WTC11 (cell line): ENCODE measurements around the gene GATC. TPM values are rescaled to one million over a fixed set of nuclear protein-coding genes. Genes with fewer than 3 reads are reported as not detected.
A peak's percentile ranks its signal among the peaks of the same experiment; 100 is the strongest.

ENCODE experiments used
- ATAC-seq: fragments of 200-7000 bp; cut with Tn5 transposase; 2 replicates; pipeline ENCODE4 v1.10.0; 2021; ENCODE audit warnings: mild to moderate bottlenecking, moderate library complexity
- CTCF ChIA-PET: fragments of 300-600 bp; sonication (Branson Sonifier 250); formaldehyde crosslinking; loops from one replicate; lab custom pipeline; 2021; ENCODE audit warnings: antibody characterized with exemption; lab: Charles Lee
- POLR2A ChIA-PET: fragments of 350-600 bp; sonication (Branson Sonifier 250); formaldehyde crosslinking; loops from one replicate; lab custom pipeline; 2021; ENCODE audit warnings: antibody characterized with exemption; lab: Charles Lee
- DNase-seq: peaks from one replicate; pipeline ENCODE4 v3.0.0; 2021; ENCODE audit warnings: low spot score
- H3K27ac Mint-ChIP-seq: 2 replicates; pipeline ENCODE4 v1.8.0; 2021; ENCODE audit warnings: mixed read lengths
- H3K27me3 Mint-ChIP-seq: 2 replicates; pipeline ENCODE4 v1.8.0; 2021; ENCODE audit warnings: low read depth, mild to moderate bottlenecking, moderate library complexity, mixed read lengths
- H3K36me3 Mint-ChIP-seq: 2 replicates; pipeline ENCODE4 v1.8.0; 2021; ENCODE audit warnings: mixed read lengths
- H3K4me1 Mint-ChIP-seq: 2 replicates; pipeline ENCODE4 v1.8.0; 2022; ENCODE audit warnings: mixed read lengths
- H3K4me3 Mint-ChIP-seq: 2 replicates; pipeline ENCODE4 v1.8.0; 2021; ENCODE audit warnings: mild to moderate bottlenecking, moderate library complexity, mixed read lengths
- H3K9me3 Mint-ChIP-seq: 2 replicates; pipeline ENCODE4 v1.8.0; 2021; ENCODE audit warnings: mixed read lengths
- EMX1 ChIP-seq: fragments of 250-450 bp; sonication (Bioruptor Pico); IDR thresholded peaks from 2 replicates; pipeline ENCODE4 v1.8.0; 2021; ENCODE audit warnings: mild to moderate bottlenecking
- ETV6 ChIP-seq: sonication (generic); formaldehyde crosslinking; IDR thresholded peaks from 2 replicates; pipeline ENCODE4 v1.8.1; 2022; ENCODE audit warnings: mild to moderate bottlenecking, missing genetic modification reagents
- FOXP1 ChIP-seq: sonication (generic); formaldehyde crosslinking; IDR thresholded peaks from 2 replicates; pipeline ENCODE4 v1.8.0; 2022; ENCODE audit warnings: missing genetic modification reagents, mild to moderate bottlenecking, moderate library complexity, borderline replicate concordance
- GTF2I ChIP-seq: fragments of 250-450 bp; sonication (Bioruptor Pico); conservative IDR thresholded peaks from 2 replicates; pipeline ENCODE4 v1.4.0; 2021; ENCODE audit warnings: mild to moderate bottlenecking
- HMGA2 ChIP-seq: fragments of 250-450 bp; sonication (Bioruptor Pico); IDR thresholded peaks from 2 replicates; pipeline ENCODE4 v1.4.0; 2021; ENCODE audit warnings: mild to moderate bottlenecking, moderate library complexity
- JAZF1 ChIP-seq: fragments of 250-450 bp; sonication (Bioruptor Pico); IDR thresholded peaks from 2 replicates; pipeline ENCODE4 v1.9.0; 2021; ENCODE audit warnings: moderate library complexity, mild to moderate bottlenecking, inconsistent platforms
- MXD4 ChIP-seq: fragments of 250-450 bp; sonication (Bioruptor Pico); IDR thresholded peaks from 2 replicates; pipeline ENCODE4 v1.8.0; 2021; ENCODE audit warnings: mild to moderate bottlenecking, moderate library complexity, borderline replicate concordance
- NFYB ChIP-seq: sonication (generic); formaldehyde crosslinking; conservative IDR thresholded peaks from 2 replicates; pipeline ENCODE4 v1.8.0; 2022; ENCODE audit warnings: low read depth, missing genetic modification reagents
- NR1H2 ChIP-seq: sonication (generic); formaldehyde crosslinking; IDR thresholded peaks from 2 replicates; pipeline ENCODE4 v1.9.0; 2021; ENCODE audit warnings: mild to moderate bottlenecking, moderate library complexity, missing genetic modification reagents
- SMAD3 ChIP-seq: sonication (generic); formaldehyde crosslinking; IDR thresholded peaks from 2 replicates; pipeline ENCODE4 v1.8.0; 2022; ENCODE audit warnings: missing genetic modification reagents, mild to moderate bottlenecking, borderline replicate concordance
- TEAD4 ChIP-seq: sonication (generic); formaldehyde crosslinking; IDR thresholded peaks from 2 replicates; pipeline ENCODE4 v1.8.0; 2022; ENCODE audit warnings: mild to moderate bottlenecking, missing genetic modification reagents
- TP53 ChIP-seq: sonication (generic); formaldehyde crosslinking; IDR thresholded peaks from 2 replicates; pipeline ENCODE4 v1.8.1; 2023; ENCODE audit warnings: mild to moderate bottlenecking, missing genetic modification reagents
- ZNF317 ChIP-seq: sonication (generic); formaldehyde crosslinking; IDR thresholded peaks from 2 replicates; pipeline ENCODE4 v1.8.1; 2023; ENCODE audit warnings: low read depth, mild to moderate bottlenecking, moderate library complexity, missing genetic modification reagents, borderline replicate concordance
- total RNA-seq: library from RNA; stranded (reverse); gene quantifications from 3 replicates; pipeline ENCODE4 v1.2.3, GENCODE V29; 2021
- TF ChIP-seq, protein P1 (sequence below): sonication (generic); formaldehyde crosslinking; IDR thresholded peaks from 2 replicates; pipeline ENCODE4 v1.8.1; 2023; ENCODE audit warnings: mild to moderate bottlenecking, missing genetic modification reagents, moderate library complexity
- TF ChIP-seq, protein P2 (sequence below): sonication (generic); formaldehyde crosslinking; IDR thresholded peaks from 2 replicates; pipeline ENCODE4 v1.8.1; 2022; ENCODE audit warnings: mild to moderate bottlenecking, missing genetic modification reagents, moderate library complexity, borderline replicate concordance
- TF ChIP-seq, protein P3 (sequence below): fragments of 250-450 bp; sonication (Bioruptor Pico); IDR thresholded peaks from 2 replicates; pipeline ENCODE4 v2.1.2; 2022; ENCODE audit warnings: mild to moderate bottlenecking, moderate library complexity
- TF ChIP-seq, protein P4 (sequence below): sonication (generic); formaldehyde crosslinking; IDR thresholded peaks from 2 replicates; pipeline ENCODE4 v1.8.0; 2023; ENCODE audit warnings: missing genetic modification reagents, mild to moderate bottlenecking, borderline replicate concordance
- TF ChIP-seq, protein P5 (sequence below): sonication (generic); formaldehyde crosslinking; IDR thresholded peaks from 2 replicates; pipeline ENCODE4 v1.8.0; 2023; ENCODE audit warnings: missing genetic modification reagents
- TF ChIP-seq, protein P6 (sequence below): sonication (generic); formaldehyde crosslinking; IDR thresholded peaks from 2 replicates; pipeline ENCODE4 v1.8.1; 2022; ENCODE audit warnings: low read depth, mild to moderate bottlenecking, moderate library complexity, missing genetic modification reagents, borderline replicate concordance

Gene GATC
- total RNA-seq, 1 experiment from 2014 or later = 33.9 TPM

DNA sequence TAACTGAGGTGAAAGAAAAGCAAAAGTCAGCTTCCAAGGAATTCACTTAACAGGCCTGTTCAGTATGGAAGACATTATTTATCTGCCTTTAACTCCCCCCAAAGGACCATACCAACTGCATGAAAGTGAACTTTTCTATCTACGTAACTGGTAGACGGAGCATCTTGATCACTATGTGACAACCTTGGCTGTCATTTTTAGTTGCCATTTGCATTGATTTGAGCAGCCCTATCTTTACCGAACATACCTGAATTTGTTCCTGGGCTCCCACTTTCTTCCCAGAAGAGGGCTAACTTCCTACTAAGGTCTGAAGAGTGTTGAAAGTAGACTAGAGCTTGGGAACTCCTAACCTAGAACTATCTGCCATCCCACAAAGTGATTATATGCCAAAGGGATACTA, 13.9 kb downstream of the GATC start:
- TF ChIP-seq, protein P1, sequence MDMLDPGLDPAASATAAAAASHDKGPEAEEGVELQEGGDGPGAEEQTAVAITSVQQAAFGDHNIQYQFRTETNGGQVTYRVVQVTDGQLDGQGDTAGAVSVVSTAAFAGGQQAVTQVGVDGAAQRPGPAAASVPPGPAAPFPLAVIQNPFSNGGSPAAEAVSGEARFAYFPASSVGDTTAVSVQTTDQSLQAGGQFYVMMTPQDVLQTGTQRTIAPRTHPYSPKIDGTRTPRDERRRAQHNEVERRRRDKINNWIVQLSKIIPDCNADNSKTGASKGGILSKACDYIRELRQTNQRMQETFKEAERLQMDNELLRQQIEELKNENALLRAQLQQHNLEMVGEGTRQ (CRISPR knock-in tag) = no peak
- TF ChIP-seq GTF2I (CRISPR knock-in tag) (no peak), ZNF317 (CRISPR knock-in tag) (no peak), JAZF1 (no peak), FOXP1 (CRISPR knock-in tag) (no peak), NFYB (CRISPR knock-in tag) (no peak), NR1H2 (CRISPR knock-in tag) (no peak), MXD4 (CRISPR knock-in tag) (no peak), HMGA2 (no peak), ETV6 (CRISPR knock-in tag) (no peak), EMX1 (CRISPR knock-in tag) (no peak)
- TF ChIP-seq, protein P2, sequence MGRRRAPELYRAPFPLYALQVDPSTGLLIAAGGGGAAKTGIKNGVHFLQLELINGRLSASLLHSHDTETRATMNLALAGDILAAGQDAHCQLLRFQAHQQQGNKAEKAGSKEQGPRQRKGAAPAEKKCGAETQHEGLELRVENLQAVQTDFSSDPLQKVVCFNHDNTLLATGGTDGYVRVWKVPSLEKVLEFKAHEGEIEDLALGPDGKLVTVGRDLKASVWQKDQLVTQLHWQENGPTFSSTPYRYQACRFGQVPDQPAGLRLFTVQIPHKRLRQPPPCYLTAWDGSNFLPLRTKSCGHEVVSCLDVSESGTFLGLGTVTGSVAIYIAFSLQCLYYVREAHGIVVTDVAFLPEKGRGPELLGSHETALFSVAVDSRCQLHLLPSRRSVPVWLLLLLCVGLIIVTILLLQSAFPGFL (CRISPR knock-in tag) = no peak
- TF ChIP-seq, protein P3, sequence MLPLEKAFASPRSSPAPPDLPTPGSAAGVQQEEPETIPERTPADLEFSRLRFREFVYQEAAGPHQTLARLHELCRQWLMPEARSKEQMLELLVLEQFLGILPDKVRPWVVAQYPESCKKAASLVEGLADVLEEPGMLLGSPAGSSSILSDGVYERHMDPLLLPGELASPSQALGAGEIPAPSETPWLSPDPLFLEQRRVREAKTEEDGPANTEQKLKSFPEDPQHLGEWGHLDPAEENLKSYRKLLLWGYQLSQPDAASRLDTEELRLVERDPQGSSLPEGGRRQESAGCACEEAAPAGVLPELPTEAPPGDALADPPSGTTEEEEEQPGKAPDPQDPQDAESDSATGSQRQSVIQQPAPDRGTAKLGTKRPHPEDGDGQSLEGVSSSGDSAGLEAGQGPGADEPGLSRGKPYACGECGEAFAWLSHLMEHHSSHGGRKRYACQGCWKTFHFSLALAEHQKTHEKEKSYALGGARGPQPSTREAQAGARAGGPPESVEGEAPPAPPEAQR (CRISPR knock-in tag) = no peak
- TF ChIP-seq, protein P4, sequence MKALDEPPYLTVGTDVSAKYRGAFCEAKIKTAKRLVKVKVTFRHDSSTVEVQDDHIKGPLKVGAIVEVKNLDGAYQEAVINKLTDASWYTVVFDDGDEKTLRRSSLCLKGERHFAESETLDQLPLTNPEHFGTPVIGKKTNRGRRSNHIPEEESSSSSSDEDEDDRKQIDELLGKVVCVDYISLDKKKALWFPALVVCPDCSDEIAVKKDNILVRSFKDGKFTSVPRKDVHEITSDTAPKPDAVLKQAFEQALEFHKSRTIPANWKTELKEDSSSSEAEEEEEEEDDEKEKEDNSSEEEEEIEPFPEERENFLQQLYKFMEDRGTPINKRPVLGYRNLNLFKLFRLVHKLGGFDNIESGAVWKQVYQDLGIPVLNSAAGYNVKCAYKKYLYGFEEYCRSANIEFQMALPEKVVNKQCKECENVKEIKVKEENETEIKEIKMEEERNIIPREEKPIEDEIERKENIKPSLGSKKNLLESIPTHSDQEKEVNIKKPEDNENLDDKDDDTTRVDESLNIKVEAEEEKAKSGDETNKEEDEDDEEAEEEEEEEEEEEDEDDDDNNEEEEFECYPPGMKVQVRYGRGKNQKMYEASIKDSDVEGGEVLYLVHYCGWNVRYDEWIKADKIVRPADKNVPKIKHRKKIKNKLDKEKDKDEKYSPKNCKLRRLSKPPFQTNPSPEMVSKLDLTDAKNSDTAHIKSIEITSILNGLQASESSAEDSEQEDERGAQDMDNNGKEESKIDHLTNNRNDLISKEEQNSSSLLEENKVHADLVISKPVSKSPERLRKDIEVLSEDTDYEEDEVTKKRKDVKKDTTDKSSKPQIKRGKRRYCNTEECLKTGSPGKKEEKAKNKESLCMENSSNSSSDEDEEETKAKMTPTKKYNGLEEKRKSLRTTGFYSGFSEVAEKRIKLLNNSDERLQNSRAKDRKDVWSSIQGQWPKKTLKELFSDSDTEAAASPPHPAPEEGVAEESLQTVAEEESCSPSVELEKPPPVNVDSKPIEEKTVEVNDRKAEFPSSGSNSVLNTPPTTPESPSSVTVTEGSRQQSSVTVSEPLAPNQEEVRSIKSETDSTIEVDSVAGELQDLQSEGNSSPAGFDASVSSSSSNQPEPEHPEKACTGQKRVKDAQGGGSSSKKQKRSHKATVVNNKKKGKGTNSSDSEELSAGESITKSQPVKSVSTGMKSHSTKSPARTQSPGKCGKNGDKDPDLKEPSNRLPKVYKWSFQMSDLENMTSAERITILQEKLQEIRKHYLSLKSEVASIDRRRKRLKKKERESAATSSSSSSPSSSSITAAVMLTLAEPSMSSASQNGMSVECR = no peak
- H3K4me1 Mint-ChIP-seq = no peaks in the 10 kb centered on the region
- H3K9me3 Mint-ChIP-seq = no peaks in the 10 kb centered on the region
- H3K4me3 Mint-ChIP-seq = no peak overlapping the region
- H3K36me3 Mint-ChIP-seq = peaks cover 81% of the 10 kb centered on the region
- H3K27ac Mint-ChIP-seq = peak overlapping the region; percentile 33; the same call in 1 of the 2 replicates
- H3K27me3 Mint-ChIP-seq = no peaks in the 10 kb centered on the region
- DNase-seq (no peak), ATAC-seq (no peak)
- ChIA-PET CTCF (interaction anchor here (0.6 to 1.9 kb wide), 2 partner anchors 121 to 1302 kb away, joined by 4 to 5 read pairs; partner anchors contain the start of gene POP5), POLR2A (no interaction called here)

DNA sequence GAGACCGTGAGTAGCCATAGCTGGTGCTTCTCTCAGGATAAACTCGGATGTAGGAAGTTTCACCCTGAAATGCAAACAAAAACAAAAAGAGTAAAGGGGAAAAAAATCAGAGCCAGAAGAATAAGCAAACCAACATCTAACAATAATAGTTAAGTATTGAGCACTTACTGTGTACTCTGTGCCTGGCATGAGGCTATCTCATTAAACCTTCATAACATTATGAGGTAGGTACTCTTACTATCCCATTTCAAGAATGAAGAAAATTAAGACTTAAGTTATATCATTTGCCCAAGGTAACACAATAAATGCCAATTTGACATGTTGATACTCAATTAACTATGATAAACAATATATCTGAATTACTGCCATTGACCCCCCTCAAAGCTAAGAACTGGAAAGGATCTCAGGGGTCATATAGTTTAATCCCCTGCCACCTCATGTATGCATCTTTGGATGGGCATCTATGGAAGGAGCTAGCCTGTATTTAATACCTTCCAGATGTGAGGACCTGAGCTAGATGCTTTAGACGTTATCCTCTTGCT, 15.9 kb downstream of the GATC start:
- DNase-seq (no peak), ATAC-seq (no peak)
- peaks cover 9% of the 10 kb centered on the region for H3K4me1 Mint-ChIP-seq
- ChIA-PET CTCF (no interaction called here), POLR2A (no interaction called here)
- H3K27ac Mint-ChIP-seq = no peak overlapping the region
- H3K9me3 Mint-ChIP-seq = no peaks in the 10 kb centered on the region
- no peak overlapping the region for H3K4me3 Mint-ChIP-seq
- no peaks in the 10 kb centered on the region for H3K27me3 Mint-ChIP-seq
- peaks cover 76% of the 10 kb centered on the region for H3K36me3 Mint-ChIP-seq
- TF ChIP-seq, protein P5, sequence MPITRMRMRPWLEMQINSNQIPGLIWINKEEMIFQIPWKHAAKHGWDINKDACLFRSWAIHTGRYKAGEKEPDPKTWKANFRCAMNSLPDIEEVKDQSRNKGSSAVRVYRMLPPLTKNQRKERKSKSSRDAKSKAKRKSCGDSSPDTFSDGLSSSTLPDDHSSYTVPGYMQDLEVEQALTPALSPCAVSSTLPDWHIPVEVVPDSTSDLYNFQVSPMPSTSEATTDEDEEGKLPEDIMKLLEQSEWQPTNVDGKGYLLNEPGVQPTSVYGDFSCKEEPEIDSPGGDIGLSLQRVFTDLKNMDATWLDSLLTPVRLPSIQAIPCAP (CRISPR knock-in tag) = no peak
- no peak for TF ChIP-seq ETV6 (CRISPR knock-in tag)
- TF ChIP-seq TP53 (CRISPR knock-in tag) = no peak
- TF ChIP-seq, protein P6, sequence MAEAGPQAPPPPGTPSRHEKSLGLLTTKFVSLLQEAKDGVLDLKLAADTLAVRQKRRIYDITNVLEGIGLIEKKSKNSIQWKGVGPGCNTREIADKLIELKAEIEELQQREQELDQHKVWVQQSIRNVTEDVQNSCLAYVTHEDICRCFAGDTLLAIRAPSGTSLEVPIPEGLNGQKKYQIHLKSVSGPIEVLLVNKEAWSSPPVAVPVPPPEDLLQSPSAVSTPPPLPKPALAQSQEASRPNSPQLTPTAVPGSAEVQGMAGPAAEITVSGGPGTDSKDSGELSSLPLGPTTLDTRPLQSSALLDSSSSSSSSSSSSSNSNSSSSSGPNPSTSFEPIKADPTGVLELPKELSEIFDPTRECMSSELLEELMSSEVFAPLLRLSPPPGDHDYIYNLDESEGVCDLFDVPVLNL (CRISPR knock-in tag) = no peak
- no peak for TF ChIP-seq SMAD3 (CRISPR knock-in tag)
- TF ChIP-seq, protein P4 = no peak
- no peak for TF ChIP-seq TEAD4
- TF ChIP-seq GTF2I (CRISPR knock-in tag) = no peak
- TF ChIP-seq, protein P1 (CRISPR knock-in tag) = no peak
